LNCaP clone FGC (cell line): ENCODE measurements around the gene FUCA1.

Source experiments
- DNase-seq: peaks from one replicate; pipeline ENCODE4 v3.0.0-alpha.2; 2011; ENCODE audit warnings: low read depth
- H3K4me3 ChIP-seq: 2 replicates; pipeline ENCODE4 v1.5.1; 2011; ENCODE audit warnings: mild to moderate bottlenecking, low read depth, low read length, control low read depth
- TF ChIP-seq, protein P1 (sequence below): IDR thresholded peaks from 2 replicates; pipeline ENCODE4 v1.5.1; 2012; ENCODE audit warnings: mild to moderate bottlenecking; ENCODE audit not compliant: control insufficient read depth, insufficient read depth; ENCODE audit errors: extremely low read depth

The FUCA1 gene

DNA sequence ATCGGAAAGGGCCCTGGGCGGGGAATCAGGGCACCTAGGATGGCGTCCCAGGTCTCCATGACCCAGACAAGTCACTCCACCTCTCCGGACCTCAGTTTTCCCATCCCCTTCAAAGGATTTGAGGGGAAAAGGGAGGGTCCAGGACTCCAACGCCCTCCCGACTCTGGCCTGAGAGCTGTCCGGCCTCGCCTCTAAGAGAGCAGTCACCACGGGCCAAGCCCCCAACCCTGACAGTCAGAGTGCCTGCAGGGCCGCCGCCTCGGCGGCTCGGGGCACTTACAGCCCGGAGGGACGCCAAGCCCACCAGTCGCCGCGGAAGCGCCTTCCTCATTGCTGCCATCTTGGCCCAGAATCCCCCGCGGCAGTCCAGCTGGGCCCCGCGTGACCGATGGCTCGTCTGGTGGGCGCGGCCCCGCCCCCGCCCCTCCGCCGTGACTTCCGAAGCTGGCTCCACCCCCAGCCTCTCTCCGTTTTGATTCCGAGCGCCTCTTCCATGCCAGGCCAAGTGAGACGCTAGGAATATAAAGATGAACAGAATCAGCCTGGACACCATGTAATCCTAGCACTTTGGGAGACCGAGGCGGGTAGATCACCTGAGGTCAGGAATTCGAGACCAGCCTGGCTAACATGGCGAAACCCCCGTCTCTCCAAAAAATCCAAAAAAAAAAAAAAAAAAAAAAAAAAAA is 42.9 kb downstream of the FUCA1 start, which contains the start of gene HMGCL:
Gene HMGCL, minus strand, starts transcription at position 354 of the 686 bp plus-strand sequence. Its CDS starts 14 bp downstream, at position 340.
- DNase-seq = peak; percentile 37
- TF ChIP-seq, protein P1, sequence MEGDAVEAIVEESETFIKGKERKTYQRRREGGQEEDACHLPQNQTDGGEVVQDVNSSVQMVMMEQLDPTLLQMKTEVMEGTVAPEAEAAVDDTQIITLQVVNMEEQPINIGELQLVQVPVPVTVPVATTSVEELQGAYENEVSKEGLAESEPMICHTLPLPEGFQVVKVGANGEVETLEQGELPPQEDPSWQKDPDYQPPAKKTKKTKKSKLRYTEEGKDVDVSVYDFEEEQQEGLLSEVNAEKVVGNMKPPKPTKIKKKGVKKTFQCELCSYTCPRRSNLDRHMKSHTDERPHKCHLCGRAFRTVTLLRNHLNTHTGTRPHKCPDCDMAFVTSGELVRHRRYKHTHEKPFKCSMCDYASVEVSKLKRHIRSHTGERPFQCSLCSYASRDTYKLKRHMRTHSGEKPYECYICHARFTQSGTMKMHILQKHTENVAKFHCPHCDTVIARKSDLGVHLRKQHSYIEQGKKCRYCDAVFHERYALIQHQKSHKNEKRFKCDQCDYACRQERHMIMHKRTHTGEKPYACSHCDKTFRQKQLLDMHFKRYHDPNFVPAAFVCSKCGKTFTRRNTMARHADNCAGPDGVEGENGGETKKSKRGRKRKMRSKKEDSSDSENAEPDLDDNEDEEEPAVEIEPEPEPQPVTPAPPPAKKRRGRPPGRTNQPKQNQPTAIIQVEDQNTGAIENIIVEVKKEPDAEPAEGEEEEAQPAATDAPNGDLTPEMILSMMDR = no peak
- H3K4me3 ChIP-seq = peak within 1 kb of the TSS; percentile 93

DNA sequence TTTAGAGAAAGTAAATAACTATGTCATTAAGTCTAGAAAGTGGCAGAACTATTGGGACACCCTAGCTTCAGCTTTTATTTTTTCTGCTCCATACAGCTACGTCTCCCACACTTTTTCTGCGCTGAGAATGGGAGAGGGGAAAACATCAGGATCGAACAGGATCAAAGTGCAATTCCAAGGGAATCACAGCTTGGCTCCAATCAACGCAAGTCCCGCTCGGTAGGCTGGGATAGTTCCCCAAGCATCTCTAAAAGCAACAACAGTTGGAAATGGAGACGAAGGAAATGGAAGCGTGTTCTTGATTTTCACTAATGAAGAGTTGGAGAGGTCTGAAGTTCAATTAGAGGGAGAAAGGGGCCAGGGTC is 43.4 kb downstream of the FUCA1 start:
- TF ChIP-seq, protein P1 = no peak
- peak overlapping the region; percentile 93 for H3K4me3 ChIP-seq
- no peak for DNase-seq

DNA sequence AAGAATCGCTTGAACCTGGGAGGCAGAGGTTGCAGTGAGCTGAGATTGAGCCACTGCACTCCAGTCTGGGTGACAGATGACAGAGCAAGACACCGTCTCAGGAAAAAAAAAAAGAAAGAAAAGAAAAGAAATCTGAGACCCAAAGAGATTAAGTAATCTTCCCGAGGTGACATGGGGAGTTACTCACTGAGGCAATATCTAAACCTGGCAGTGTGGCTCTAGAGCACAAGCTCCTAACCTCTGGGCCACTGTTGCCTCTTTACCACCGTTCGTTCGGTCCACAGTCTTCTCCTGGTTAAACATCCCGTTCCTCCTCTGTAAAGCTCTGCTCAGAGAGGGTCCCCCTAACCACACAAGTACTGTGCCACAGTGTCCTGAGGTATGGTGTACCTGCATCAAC is 44.3 kb downstream of the FUCA1 start:
- no peak overlapping the region for H3K4me3 ChIP-seq
- TF ChIP-seq, protein P1 = no peak
- no peak for DNase-seq

DNA sequence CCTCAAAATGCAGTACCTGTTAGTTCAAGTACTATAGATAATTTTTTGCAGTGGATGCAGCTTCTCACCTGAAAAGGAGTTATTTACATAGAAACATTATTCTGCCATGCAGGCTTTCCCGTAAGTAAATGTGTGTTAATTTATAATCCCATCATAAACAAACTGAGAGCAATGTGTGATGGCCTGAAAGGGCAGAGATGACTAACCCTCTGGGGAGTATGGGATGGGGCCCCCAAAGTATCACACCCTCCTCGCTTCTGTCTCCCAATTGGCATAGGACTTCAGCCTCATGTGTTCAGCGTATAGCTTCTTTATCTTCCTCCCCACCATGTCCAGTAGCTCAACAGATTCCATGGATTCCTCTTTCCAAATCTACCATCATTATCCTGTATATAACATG is 50.5 kb downstream of the FUCA1 start:
- DNase-seq = no peak
- no peak overlapping the region for H3K4me3 ChIP-seq
- TF ChIP-seq, protein P1 = no peak

DNA sequence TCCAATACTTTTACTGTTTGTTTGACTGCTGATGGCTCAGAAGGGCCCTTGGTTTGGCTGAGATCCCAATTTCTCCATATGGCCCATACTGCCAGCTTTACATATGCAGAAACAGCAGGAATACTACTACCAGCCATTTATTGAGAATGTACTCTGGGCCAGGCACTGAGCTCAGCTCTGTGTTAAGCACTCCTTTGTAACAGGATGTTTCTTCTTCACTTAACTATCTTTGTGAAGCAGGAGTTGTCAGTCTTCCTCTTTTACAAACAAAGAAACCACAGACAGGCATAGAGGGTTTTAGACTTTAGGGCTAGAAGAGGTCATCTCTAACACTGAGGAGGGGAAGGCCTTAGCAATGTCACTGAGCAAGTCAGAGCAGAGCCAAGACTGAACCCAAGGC is 51.2 kb downstream of the FUCA1 start:
- no peak overlapping the region for H3K4me3 ChIP-seq
- TF ChIP-seq, protein P1 = no peak
- no peak for DNase-seq

DNA sequence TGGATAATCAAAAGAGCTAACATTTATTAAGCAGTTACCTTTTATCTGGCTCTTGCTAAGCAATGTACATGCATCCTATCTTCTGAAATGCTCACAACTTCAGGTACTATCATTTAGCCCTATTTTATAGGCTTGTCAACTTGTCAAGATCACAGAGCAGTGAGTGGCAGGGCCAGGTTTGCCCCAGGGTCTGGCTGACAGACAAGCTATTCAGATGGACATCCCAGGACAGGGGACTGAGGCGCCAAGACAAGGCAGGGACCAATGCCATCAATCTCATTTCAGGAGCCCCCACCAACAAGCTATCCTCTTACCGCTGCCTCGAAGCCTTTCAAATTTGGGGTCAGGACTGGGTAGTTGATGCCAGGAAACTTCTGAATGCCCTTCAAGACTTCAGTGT is 51.7 kb downstream of the FUCA1 start:
- TF ChIP-seq, protein P1 = no peak
- H3K4me3 ChIP-seq = no peak overlapping the region
- no peak for DNase-seq

DNA sequence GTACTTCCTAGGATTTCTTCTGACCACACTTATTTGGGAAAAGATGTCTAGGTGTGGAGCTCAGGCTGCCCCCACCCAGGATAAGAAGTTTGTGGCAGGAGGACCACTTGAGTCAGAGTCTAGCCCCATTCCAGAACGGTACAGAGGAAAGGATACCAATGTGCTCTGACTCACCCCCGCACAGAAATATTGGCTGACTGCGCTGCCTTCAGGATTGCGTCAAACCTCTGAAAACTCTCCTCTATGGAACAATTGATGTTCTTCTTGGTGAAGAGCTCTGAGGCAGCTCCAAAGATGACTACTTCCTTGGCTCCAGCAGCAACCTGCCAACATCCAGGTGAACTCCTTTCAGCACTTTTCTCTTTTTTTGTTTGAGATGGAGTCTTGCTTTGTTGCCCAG is 54.1 kb downstream of the FUCA1 start:
- no peak overlapping the region for H3K4me3 ChIP-seq
- TF ChIP-seq, protein P1 = no peak
- DNase-seq = no peak
